Neural cell (in vitro differentiated cells): Measurements from ENCODE around the gene PRR5L.

Experiments
- CTCF ChIP-seq: fragments of 450-650 bp; IDR thresholded peaks from 2 replicates; pipeline ENCODE4 v1.5.1; 2014; ENCODE audit warnings: antibody characterized with exemption, mild to moderate bottlenecking, moderate library complexity; ENCODE audit not compliant: poor library complexity, severe bottlenecking
- EP300 ChIP-seq: fragments of 450-650 bp; conservative IDR thresholded peaks from 2 replicates; pipeline ENCODE4 v1.6.1; 2014; ENCODE audit warnings: antibody characterized with exemption, mild to moderate bottlenecking, moderate library complexity; ENCODE audit not compliant: poor library complexity, severe bottlenecking
- EZH2 ChIP-seq: fragments of 200-600, 300-800 bp; shearing (Covaris generic), sonication (generic); IDR thresholded peaks from 2 replicates; pipeline ENCODE4 v1.6.1; 2014; ENCODE audit warnings: antibody characterized with exemption, low read length, borderline replicate concordance, mild to moderate bottlenecking; ENCODE audit not compliant: insufficient read depth, poor library complexity, severe bottlenecking
- MXI1 ChIP-seq: fragments of 450-650 bp; conservative IDR thresholded peaks from 2 replicates; pipeline ENCODE4 v1.6.1; 2014; ENCODE audit warnings: antibody characterized with exemption, mild to moderate bottlenecking; ENCODE audit not compliant: poor library complexity, severe bottlenecking
- POLR2AphosphoS5 ChIP-seq: IDR thresholded peaks from 2 replicates; pipeline ENCODE4 v1.6.1; 2012
- RAD21 ChIP-seq: fragments of 450-650 bp; conservative IDR thresholded peaks from 2 replicates; pipeline ENCODE4 v1.6.1; 2014; ENCODE audit warnings: antibody characterized with exemption, mild to moderate bottlenecking, moderate library complexity
- REST ChIP-seq: IDR thresholded peaks from 2 replicates; pipeline ENCODE4 v1.6.1; 2012; ENCODE audit warnings: borderline replicate concordance
- SMC3 ChIP-seq: fragments of 450-650 bp; conservative IDR thresholded peaks from 2 replicates; pipeline ENCODE4 v1.6.1; 2014; ENCODE audit warnings: antibody characterized with exemption, mild to moderate bottlenecking, moderate library complexity; ENCODE audit not compliant: poor library complexity
- TAF1 ChIP-seq: IDR thresholded peaks from 2 replicates; pipeline ENCODE4 v1.6.1; 2012; ENCODE audit warnings: low read depth

- TF ChIP-seq EZH2 (no peak), CTCF (no peak), REST (no peak), TAF1 (no peak), EP300 (no peak), SMC3 (no peak), MXI1 (no peak), POLR2AphosphoS5 (no peak), RAD21 (no peak)
Measured at GRCh38 chr11:36449561-36450096, 153.5 kb downstream of the PRR5L start.
